Measurements from ENCODE around the gene PLXNA1.

The PLXNA1 gene

DNA sequence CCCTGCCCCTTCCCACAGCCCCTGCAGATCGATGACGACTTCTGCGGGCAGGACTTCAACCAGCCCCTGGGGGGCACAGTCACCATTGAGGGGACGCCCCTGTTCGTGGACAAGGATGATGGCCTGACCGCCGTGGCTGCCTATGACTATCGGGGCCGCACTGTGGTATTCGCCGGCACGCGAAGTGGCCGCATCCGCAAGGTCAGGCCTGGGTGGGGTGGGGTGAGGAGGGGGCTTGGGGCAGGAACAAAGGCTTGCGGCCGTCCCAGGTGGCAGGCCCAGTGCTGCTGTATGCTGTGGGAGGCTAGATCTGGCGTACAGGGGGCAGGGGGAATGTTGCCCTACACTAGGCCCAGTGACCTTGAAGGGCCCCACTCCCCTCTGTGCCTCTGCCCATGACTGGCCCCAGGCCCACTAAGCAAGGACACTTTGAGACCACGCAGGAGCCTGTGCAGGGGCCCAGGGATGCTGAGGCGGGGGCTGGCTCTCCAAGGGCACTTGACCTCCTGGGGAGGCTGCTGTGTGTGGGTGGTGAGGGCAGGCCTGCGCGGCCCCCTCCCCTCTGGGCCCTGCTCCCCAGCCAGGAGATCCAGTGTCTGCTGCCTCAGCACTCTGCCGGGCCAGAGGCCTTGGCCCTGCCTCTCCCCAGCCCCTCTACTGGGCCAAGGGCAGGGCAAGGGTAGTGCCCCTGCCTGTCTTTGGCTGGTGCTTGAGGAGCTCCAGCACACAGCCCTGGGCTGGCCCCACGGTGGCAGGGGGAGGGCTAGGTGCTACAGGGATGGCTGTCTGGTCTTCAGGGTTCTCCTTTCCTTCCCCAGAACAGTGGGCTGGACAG lies 8.7 kb downstream of the PLXNA1 start:
- no peak for DNase-seq (ENCODE audit: low spot score)
- no peaks in the 10 kb centered on the region for H3K27me3 Mint-ChIP-seq (ENCODE audit: low read depth)
- H3K4me3 Mint-ChIP-seq: no peak overlapping the region

DNA sequence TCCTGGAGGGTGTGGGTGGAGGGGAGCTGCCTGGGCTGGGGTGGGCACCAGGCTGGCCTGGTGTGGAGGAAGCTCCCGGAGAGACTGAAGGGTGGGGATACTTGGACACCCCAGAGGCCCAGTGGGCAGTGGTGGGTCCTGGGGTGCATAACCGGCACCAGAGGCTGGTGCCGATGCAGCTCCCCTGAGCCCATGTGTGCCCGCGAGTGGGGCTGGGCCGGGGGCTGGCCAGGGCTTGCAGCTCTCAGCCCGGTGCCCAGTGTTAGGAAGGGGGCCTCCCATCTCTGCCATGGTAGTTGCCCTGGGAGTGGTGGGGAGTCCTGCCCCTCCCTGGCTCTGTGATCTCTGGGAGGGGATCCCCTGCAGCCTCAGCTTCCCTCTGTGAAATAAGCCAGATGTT lies 9.3 kb downstream of the PLXNA1 start:
- H3K36me3 Mint-ChIP-seq (ENCODE audit: low read depth): no peaks in the 10 kb centered on the region

More for the DNA sequence above, 8.7 kb downstream of the PLXNA1 start:
- no peaks in the 10 kb centered on the region for H3K9me3 Mint-ChIP-seq
- H3K27ac Mint-ChIP-seq: no peak overlapping the region
- H3K36me3 Mint-ChIP-seq (ENCODE audit: low read depth): no peaks in the 10 kb centered on the region
- no peaks in the 10 kb centered on the region for H3K4me1 Mint-ChIP-seq (ENCODE audit: low read depth)

DNA sequence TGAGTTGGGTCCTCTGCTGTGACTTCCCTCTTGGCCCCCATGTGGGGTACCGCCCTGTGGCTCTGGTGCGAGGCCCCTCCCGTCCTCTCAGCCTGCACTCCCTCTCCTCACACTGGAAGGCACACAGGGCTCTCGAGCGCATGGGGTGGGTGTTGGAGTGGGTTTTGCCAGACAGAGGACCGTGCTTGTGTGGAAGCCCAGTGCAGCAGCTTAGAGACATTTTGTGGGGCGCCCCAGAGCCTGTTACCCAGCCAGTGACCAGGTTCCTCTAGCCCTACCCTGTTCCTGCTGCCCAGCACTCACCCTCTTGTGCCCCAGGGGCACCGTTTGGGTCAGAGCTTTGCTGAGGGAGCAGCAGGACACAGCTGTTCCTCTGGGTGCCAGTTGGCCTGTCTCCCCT lies 9.9 kb downstream of the PLXNA1 start:
- Mint-ChIP-seq H3K4me1 (ENCODE audit: low read depth) (no peaks in the 10 kb centered on the region), H3K36me3 (ENCODE audit: low read depth) (no peaks in the 10 kb centered on the region), H3K27me3 (ENCODE audit: low read depth) (no peaks in the 10 kb centered on the region), H3K4me3 (no peak overlapping the region), H3K9me3 (no peaks in the 10 kb centered on the region), H3K27ac (no peak overlapping the region)
- DNase-seq (ENCODE audit: low spot score): no peak

More for the DNA sequence above, 9.3 kb downstream of the PLXNA1 start:
- no peak overlapping the region for H3K27ac Mint-ChIP-seq
- H3K4me3 Mint-ChIP-seq: no peak overlapping the region
- H3K4me1 Mint-ChIP-seq (ENCODE audit: low read depth): no peaks in the 10 kb centered on the region
- no peaks in the 10 kb centered on the region for H3K9me3 Mint-ChIP-seq
- no peak for DNase-seq (ENCODE audit: low spot score)
- no peaks in the 10 kb centered on the region for H3K27me3 Mint-ChIP-seq (ENCODE audit: low read depth)

DNA sequence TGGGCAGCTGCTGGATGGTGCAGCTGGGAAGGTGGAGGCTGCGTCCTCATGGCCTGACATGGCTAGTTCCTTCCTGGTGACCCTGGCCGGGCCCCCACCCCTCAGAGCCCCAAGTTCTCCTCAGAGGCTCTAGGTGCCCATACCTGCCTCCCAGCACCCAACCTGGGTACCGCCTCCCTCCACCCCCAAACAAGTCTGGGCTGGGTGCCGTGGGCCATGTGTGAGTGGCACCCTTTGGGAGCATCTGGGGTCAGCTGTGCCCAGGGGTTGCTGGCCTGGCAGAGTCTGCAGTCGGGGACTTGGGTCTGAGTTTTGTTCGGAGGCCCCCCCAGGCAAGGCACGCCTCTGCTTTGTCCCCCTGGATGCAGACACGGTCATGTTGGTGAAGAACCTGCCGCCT lies 10.5 kb downstream of the PLXNA1 start:
- Mint-ChIP-seq H3K4me1 (ENCODE audit: low read depth) (no peaks in the 10 kb centered on the region), H3K9me3 (no peaks in the 10 kb centered on the region), H3K27me3 (ENCODE audit: low read depth) (no peaks in the 10 kb centered on the region), H3K4me3 (no peak overlapping the region), H3K36me3 (ENCODE audit: low read depth) (no peaks in the 10 kb centered on the region), H3K27ac (no peak overlapping the region)
- no peak for DNase-seq (ENCODE audit: low spot score)

DNA sequence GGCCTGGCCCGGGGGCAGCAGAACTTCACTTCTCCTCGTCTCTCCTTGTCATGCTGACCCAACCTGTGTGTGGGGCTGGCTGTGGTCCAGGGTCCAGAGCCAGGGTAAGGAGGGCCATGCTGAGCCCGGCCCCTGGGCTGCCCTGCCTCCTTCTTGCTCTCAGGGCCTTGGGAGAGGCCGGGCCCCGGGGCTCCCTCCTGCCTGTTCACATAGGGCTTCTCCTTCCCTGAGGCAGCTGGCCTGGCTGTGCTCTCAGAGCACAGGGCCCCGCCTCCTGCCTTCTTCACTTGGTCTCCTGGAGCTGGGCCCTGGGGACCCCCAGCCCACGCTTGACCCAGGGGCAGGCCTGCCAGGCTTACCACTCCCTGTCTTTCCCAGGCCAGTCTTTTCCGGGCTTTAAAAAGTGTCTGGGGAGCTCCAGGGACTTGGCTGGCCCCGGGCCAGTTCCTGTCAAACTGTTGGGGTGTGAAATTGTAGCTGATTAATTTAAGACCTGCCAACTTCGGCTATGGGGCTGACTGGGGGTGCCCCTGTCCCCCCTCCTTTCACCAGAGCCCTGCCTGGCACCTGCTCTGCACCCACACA lies 11.8 kb downstream of the PLXNA1 start:
- no peaks in the 10 kb centered on the region for H3K27me3 Mint-ChIP-seq (ENCODE audit: low read depth)
- H3K4me1 Mint-ChIP-seq (ENCODE audit: low read depth): no peaks in the 10 kb centered on the region
- H3K27ac Mint-ChIP-seq: no peak overlapping the region
- H3K4me3 Mint-ChIP-seq: no peak overlapping the region
- no peak for DNase-seq (ENCODE audit: low spot score)
- no peaks in the 10 kb centered on the region for H3K9me3 Mint-ChIP-seq
- no peaks in the 10 kb centered on the region for H3K36me3 Mint-ChIP-seq (ENCODE audit: low read depth)

DNA sequence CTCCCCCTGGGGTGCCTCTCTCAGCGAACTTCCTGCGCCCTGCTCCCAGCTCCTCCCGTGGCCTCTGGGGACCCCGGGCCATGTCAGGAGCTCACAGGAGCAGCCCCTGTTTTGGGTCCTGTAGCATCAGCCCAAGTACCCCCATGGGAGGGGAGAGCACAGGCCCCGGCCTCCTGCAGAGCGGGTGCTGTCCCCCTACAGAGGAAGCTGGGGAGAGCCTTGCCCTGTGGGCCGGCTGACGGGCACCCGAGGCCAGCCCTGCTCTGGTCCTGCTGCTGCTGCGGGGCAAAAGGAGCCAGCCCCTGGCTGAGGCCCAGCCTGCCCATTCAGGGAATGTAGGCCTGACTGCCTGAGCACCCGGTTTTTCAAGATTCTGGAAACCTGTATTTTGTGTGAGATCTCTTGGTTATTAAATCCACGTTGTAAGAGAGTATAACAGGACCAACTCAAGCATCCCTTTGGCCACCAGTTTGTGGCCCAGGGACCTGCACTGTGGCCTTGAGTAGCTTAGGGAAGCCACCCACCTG lies 12.4 kb downstream of the PLXNA1 start:
- DNase-seq (ENCODE audit: low spot score): no peak
- no peak overlapping the region for H3K27ac Mint-ChIP-seq
- no peaks in the 10 kb centered on the region for H3K27me3 Mint-ChIP-seq (ENCODE audit: low read depth)
- no peaks in the 10 kb centered on the region for H3K4me1 Mint-ChIP-seq (ENCODE audit: low read depth)
- H3K36me3 Mint-ChIP-seq (ENCODE audit: low read depth): no peaks in the 10 kb centered on the region
- no peak overlapping the region for H3K4me3 Mint-ChIP-seq
- no peaks in the 10 kb centered on the region for H3K9me3 Mint-ChIP-seq

DNA sequence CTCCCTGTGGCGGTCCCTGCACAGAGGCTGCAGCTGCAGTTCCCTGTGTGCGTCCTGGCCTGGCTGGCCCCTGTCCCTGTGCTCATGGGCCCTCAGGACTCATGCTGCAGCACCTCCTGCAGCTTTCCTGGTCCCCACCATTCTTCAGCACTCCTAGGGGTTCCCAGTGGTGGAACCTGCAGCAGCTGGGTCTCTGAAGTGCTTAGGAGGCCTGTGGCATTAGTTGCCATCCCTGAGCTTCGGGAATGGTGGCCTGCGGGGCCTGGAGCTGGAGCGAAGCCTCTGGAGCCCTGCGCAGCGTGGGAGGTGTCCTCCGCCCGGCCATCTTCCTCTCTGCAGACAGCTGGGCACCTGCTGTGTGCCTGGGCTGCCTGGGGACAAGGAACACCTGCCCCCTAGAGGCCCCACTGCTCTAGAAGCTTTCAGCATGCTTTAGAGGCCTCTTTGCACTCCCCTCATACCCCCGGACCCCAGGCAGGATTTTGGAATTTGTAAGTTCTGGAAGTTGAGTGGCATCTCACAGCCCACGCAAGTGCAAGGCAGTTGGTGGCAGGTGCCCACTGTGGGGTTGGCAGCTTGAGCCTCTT lies 13.1 kb downstream of the PLXNA1 start:
- Mint-ChIP-seq H3K27me3 (ENCODE audit: low read depth) (no peaks in the 10 kb centered on the region), H3K27ac (no peak overlapping the region), H3K9me3 (no peaks in the 10 kb centered on the region), H3K4me3 (no peak overlapping the region), H3K4me1 (ENCODE audit: low read depth) (no peaks in the 10 kb centered on the region), H3K36me3 (ENCODE audit: low read depth) (no peaks in the 10 kb centered on the region)
- no peak for DNase-seq (ENCODE audit: low spot score)

DNA sequence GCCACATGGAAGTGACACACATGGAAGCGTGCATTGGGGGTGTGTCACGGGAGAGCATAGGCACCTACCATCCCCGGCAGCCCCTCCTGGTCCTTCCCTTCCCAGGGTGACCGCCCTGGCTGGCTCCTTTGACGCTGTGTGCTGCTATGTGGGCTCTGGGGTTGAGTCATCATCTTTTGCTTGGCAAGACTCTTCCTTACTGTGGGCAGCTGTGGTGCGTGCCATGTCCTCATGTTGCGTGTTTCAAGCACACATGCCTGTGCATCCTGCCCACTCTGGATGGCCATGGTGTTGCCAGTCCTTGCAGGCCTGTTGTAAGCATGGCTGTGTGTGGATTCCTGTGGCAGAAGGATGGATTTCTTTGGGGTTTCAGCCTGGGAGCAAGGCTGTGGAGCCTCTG lies 14.0 kb downstream of the PLXNA1 start:
- Mint-ChIP-seq H3K9me3 (no peaks in the 10 kb centered on the region), H3K27me3 (ENCODE audit: low read depth) (no peaks in the 10 kb centered on the region), H3K27ac (no peak overlapping the region), H3K36me3 (ENCODE audit: low read depth) (no peaks in the 10 kb centered on the region), H3K4me1 (ENCODE audit: low read depth) (no peaks in the 10 kb centered on the region), H3K4me3 (no peak overlapping the region)
- no peak for DNase-seq (ENCODE audit: low spot score)

DNA sequence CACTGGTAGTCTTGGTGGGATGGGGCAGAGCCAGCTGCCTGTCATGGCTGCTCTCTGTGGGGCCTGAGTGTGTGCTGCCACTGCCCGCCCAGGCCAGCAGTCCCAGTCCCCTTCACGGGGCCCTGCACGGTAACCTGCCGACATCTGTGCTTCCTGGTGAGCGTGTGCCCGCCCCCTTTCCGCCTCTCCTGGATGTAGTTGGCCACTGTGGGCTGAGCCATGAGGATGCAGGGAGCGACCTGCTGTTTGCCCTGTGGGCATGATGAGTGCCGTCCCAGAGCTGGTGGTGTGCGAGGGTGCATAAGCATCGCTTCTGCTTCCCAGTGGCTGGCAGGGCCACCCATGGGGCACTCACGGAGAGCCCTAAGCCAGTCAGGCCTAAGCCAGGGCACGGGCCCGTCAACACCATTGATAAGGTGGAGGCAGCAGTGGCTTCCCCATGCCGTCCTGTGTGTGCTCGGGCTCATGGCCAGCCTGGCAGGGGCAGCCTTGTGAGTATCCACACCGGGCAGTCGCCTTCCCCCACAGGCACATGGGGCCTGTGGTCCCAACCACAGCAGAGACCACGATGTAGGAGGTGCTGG lies 14.6 kb downstream of the PLXNA1 start:
- Mint-ChIP-seq H3K9me3 (no peaks in the 10 kb centered on the region), H3K27me3 (ENCODE audit: low read depth) (no peaks in the 10 kb centered on the region), H3K4me1 (ENCODE audit: low read depth) (no peaks in the 10 kb centered on the region), H3K4me3 (no peak overlapping the region), H3K36me3 (ENCODE audit: low read depth) (no peaks in the 10 kb centered on the region), H3K27ac (no peak overlapping the region)
- no peak for DNase-seq (ENCODE audit: low spot score)

DNA sequence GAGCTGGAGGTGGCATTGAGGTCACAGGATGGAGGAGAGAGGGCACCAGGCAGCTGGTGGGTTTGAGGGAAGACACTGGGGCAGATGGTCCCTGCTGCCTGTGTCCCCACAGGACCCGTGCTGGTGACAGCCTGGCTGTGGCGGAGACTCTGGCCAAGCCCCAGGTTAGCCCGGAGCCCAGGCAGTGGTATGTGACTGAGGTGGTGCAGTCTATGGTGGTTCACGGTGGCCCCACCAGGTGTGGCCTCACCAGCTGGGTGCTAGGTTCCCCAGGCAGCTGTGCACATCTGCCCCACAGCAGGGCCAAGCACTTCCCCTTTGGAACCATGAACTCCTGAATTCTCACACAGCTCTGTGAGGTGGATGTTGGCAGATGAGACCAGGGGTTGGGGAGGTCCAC lies 15.4 kb downstream of the PLXNA1 start:
- Mint-ChIP-seq H3K27me3 (ENCODE audit: low read depth) (no peaks in the 10 kb centered on the region), H3K4me3 (no peak overlapping the region), H3K4me1 (ENCODE audit: low read depth) (no peaks in the 10 kb centered on the region), H3K9me3 (no peaks in the 10 kb centered on the region), H3K27ac (no peak overlapping the region), H3K36me3 (ENCODE audit: low read depth) (no peaks in the 10 kb centered on the region)
- DNase-seq (ENCODE audit: low spot score): no peak

DNA sequence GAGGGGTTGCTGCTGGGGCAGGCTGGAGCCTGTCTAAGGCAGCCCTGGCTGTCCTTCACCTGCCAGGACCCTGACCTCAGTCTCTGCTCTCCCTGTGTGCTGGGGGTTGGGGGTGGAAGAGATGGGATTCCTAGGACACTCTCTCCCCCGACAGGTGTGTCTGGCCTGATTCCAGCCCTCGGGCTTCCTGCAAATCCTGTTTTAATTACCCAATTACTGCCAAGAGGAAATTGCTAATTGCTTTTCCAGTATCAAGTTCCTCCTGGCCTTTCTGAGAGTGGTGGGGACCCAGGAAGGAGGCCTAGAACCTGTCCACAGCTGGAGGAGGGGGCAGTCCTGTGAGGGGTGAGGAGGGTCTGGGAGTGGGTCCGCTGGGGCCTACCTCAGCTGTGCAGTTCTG lies 15.8 kb downstream of the PLXNA1 start:
- DNase-seq (ENCODE audit: low spot score): no peak
- H3K27me3 Mint-ChIP-seq (ENCODE audit: low read depth): no peaks in the 10 kb centered on the region
- no peak overlapping the region for H3K4me3 Mint-ChIP-seq
- H3K36me3 Mint-ChIP-seq (ENCODE audit: low read depth): no peaks in the 10 kb centered on the region
- no peak overlapping the region for H3K27ac Mint-ChIP-seq
- no peaks in the 10 kb centered on the region for H3K4me1 Mint-ChIP-seq (ENCODE audit: low read depth)
- H3K9me3 Mint-ChIP-seq: no peaks in the 10 kb centered on the region

DNA sequence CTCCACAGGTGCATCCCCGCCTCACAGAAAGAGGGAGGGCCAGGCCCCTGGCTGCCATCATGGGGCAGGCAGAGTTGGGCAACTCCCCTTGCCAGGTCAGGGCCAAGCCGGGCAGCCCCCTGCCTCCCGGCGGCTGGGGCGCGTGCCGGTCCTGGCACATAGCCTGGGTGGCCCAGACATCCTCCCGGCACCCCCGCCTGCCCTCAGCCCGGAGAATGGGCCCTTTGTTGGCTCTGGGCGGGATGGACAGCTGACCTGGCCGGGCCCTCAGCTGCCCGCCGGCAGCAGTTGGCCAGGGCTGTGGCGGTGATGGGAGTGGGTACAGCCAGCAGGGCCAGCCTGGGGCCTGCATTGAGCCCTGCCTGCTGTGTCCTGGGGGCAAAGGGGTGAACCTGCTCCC lies 16.5 kb downstream of the PLXNA1 start:
- no peaks in the 10 kb centered on the region for H3K4me1 Mint-ChIP-seq (ENCODE audit: low read depth)
- DNase-seq (ENCODE audit: low spot score): no peak
- H3K9me3 Mint-ChIP-seq: no peaks in the 10 kb centered on the region
- no peak overlapping the region for H3K4me3 Mint-ChIP-seq
- no peak overlapping the region for H3K27ac Mint-ChIP-seq
- H3K36me3 Mint-ChIP-seq (ENCODE audit: low read depth): no peaks in the 10 kb centered on the region
- no peaks in the 10 kb centered on the region for H3K27me3 Mint-ChIP-seq (ENCODE audit: low read depth)

DNA sequence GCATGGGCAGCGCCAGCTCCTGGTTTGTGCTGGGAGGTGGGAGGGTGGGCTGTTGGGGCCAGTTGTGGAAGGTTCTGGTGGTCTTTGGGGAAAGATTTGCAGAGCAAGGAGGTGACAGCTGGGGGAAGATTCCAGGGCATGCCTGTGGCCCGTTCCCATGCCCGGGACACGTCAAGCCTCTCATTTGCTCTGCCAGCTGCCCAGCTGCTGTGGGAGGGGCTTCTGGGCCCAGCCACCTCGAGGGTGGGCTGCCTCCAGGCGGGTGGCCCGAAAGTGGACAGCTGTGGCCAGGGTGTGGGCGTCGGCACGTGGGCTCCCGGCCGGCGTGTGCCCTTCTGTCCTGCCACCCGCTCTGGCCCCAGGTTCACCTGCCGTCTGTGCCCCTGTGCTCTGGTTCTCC lies 17.2 kb downstream of the PLXNA1 start:
- H3K9me3 Mint-ChIP-seq: no peaks in the 10 kb centered on the region
- no peak overlapping the region for H3K27ac Mint-ChIP-seq
- H3K27me3 Mint-ChIP-seq (ENCODE audit: low read depth): no peaks in the 10 kb centered on the region
- DNase-seq (ENCODE audit: low spot score): no peak
- H3K4me3 Mint-ChIP-seq: no peak overlapping the region
- no peaks in the 10 kb centered on the region for H3K4me1 Mint-ChIP-seq (ENCODE audit: low read depth)
- H3K36me3 Mint-ChIP-seq (ENCODE audit: low read depth): no peaks in the 10 kb centered on the region

DNA sequence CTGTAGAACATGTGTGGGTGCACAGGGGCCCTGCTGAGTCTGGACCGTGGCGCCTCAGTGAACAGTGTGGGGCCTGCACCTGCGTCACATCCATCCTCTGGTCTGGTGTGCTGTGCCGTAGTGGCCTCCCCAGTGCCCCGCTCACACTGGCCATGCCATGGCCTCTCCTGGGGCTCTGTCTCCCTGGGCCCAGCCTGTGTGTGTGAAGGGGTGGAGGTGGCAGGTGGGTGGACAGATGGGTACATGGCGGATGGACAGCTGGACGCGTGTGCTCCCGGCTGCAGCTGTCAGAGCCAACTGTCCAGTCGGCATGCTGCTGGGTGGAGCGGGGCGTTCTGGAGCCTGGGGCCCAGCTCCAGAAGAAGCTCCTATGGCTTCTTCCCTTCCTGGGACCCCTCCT lies 17.8 kb downstream of the PLXNA1 start:
- H3K9me3 Mint-ChIP-seq: no peaks in the 10 kb centered on the region
- H3K27me3 Mint-ChIP-seq (ENCODE audit: low read depth): no peaks in the 10 kb centered on the region
- no peak overlapping the region for H3K4me3 Mint-ChIP-seq
- no peaks in the 10 kb centered on the region for H3K36me3 Mint-ChIP-seq (ENCODE audit: low read depth)
- DNase-seq (ENCODE audit: low spot score): no peak
- no peak overlapping the region for H3K27ac Mint-ChIP-seq
- H3K4me1 Mint-ChIP-seq (ENCODE audit: low read depth): no peaks in the 10 kb centered on the region
